Astrocyte (in vitro differentiated cells and primary cell): ENCODE measurements around the gene RDH5. TPM values are rescaled to one million over a fixed set of nuclear protein-coding genes. Genes with fewer than 3 reads are reported as not detected.
A peak's percentile ranks its signal among the peaks of the same experiment; 100 is the strongest.

ENCODE experiments used
- DNase-seq: peaks from one replicate; pipeline ENCODE4 v3.0.0-alpha.2; 2010; ENCODE audit warnings: low read depth
- FAIRE-seq: peaks from 2 replicates; lab custom pipeline; 2011; peaks lifted over from hg19 to GRCh38; lab: Jason Lieb, UNC
- H2AFZ ChIP-seq: 2 replicates; pipeline ENCODE4 v1.6.0; 2012; ENCODE audit warnings: low read depth, low read length, inconsistent platforms
- H3K27ac ChIP-seq: 2 replicates; pipeline ENCODE4 v1.5.1; 2011; ENCODE audit warnings: low read depth, low read length, inconsistent platforms
- H3K27me3 ChIP-seq: 2 replicates; pipeline ENCODE4 v1.6.0; 2011; ENCODE audit warnings: low read length, inconsistent platforms; ENCODE audit not compliant: insufficient read depth
- H3K36me3 ChIP-seq: 2 replicates; pipeline ENCODE4 v1.5.1; 2011; ENCODE audit warnings: low read length, inconsistent platforms; ENCODE audit not compliant: insufficient read depth
- H3K4me1 ChIP-seq: 2 replicates; pipeline ENCODE4 v1.5.1; 2011; ENCODE audit warnings: low read length, inconsistent platforms; ENCODE audit not compliant: insufficient read depth
- H3K4me2 ChIP-seq: 2 replicates; pipeline ENCODE4 v1.6.0; 2012; ENCODE audit warnings: low read length, inconsistent platforms
- H3K4me3 ChIP-seq: 2 replicates; pipeline ENCODE4 v1.5.1; 2011; ENCODE audit warnings: low read depth, mild to moderate bottlenecking, low read length, inconsistent platforms; ENCODE audit not compliant: insufficient read depth
- H3K79me2 ChIP-seq: 2 replicates; pipeline ENCODE4 v1.6.0; 2012; ENCODE audit warnings: mild to moderate bottlenecking, low read length, inconsistent platforms; ENCODE audit not compliant: insufficient read depth
- H3K9ac ChIP-seq: 2 replicates; pipeline ENCODE4 v1.6.0; 2012; ENCODE audit warnings: mild to moderate bottlenecking, low read length, inconsistent platforms
- H3K9me3 ChIP-seq: 2 replicates; pipeline ENCODE4 v1.5.1; 2012; ENCODE audit warnings: low read depth, mild to moderate bottlenecking, low read length, inconsistent platforms; ENCODE audit not compliant: insufficient read depth
- H4K20me1 ChIP-seq: 2 replicates; pipeline ENCODE4 v1.6.0; 2012; ENCODE audit warnings: low read length, inconsistent platforms; ENCODE audit not compliant: insufficient read depth
- H3K27ac Mint-ChIP-seq: one replicate; pipeline ENCODE4 v1.8.0; 2021; ENCODE audit warnings: mild to moderate bottlenecking, mixed read lengths; ENCODE audit not compliant: unreplicated experiment
- H3K27me3 Mint-ChIP-seq: one replicate; pipeline ENCODE4 v1.8.0; 2021; ENCODE audit warnings: low read depth, mixed read lengths; ENCODE audit not compliant: unreplicated experiment
- H3K36me3 Mint-ChIP-seq: one replicate; pipeline ENCODE4 v1.8.0; 2021; ENCODE audit warnings: low read depth, mixed read lengths; ENCODE audit not compliant: unreplicated experiment
- H3K4me1 Mint-ChIP-seq: one replicate; pipeline ENCODE4 v1.8.0; 2021; ENCODE audit warnings: low read depth, mixed read lengths; ENCODE audit not compliant: unreplicated experiment
- H3K4me3 Mint-ChIP-seq: one replicate; pipeline ENCODE4 v1.8.0; 2021; ENCODE audit warnings: mild to moderate bottlenecking, moderate library complexity, mixed read lengths; ENCODE audit not compliant: unreplicated experiment
- H3K9me3 Mint-ChIP-seq: one replicate; pipeline ENCODE4 v1.8.0; 2021; ENCODE audit warnings: mild to moderate bottlenecking, mixed read lengths; ENCODE audit not compliant: unreplicated experiment
- EZH2 ChIP-seq: IDR thresholded peaks from 2 replicates; pipeline ENCODE4 v1.6.1; 2012; ENCODE audit warnings: mild to moderate bottlenecking, low read length, inconsistent platforms; ENCODE audit not compliant: insufficient read depth
- total RNA-seq: library from RNA; stranded (reverse); gene quantifications from 2 replicates; pipeline ENCODE4 v1.2.1, GENCODE V29; 2021
- TF ChIP-seq, protein P1 (sequence below): IDR thresholded peaks from 2 replicates; pipeline ENCODE4 v1.5.1; 2011; ENCODE audit warnings: low read depth, mild to moderate bottlenecking, inconsistent platforms, low read length, moderate library complexity; ENCODE audit not compliant: insufficient read depth

Gene RDH5
- total RNA-seq, 1 donor from 2014 or later: 2.1 TPM

DNA sequence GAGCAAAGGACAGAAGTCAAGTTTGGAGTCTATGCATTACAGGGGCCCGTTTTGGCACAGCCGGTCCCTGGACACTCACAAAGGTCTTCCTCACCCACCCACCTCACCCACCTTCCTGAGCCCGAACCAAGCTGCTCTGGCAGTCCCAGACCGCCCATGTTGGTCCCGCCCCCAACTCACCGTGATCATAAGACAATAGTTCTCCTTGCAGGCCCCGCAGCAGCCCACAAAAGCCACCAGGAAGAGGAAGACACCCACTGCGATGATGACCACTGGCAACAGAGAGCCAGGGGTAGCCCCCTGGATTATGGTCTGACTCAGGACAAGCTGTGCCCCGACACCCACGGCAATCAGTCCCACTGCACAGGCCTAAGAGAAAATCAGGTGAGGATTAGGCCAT is 6.8 kb downstream of the RDH5 start:
- Mint-ChIP-seq H3K4me1 (peaks cover 32% of the 10 kb centered on the region), H3K4me3 (peak overlapping the region; percentile 93), H3K27me3 (no peaks in the 10 kb centered on the region), H3K27ac (peak overlapping the region; percentile 96), H3K9me3 (no peaks in the 10 kb centered on the region), H3K36me3 (peaks cover 21% of the 10 kb centered on the region)
- no peak for FAIRE-seq
- Histone ChIP-seq H3K36me3 (peaks cover 29% of the 10 kb centered on the region), H3K9me3 (no peaks in the 10 kb centered on the region), H3K27me3 (no peaks in the 10 kb centered on the region), H3K79me2 (peaks cover 57% of the 10 kb centered on the region), H3K9ac (peak overlapping the region; percentile 94), H4K20me1 (peaks cover 55% of the 10 kb centered on the region), H3K4me2 (peak overlapping the region; percentile 99), H3K4me3 (peak overlapping the region; percentile 98), H3K27ac (peak overlapping the region; percentile 99), H3K4me1 (peaks cover 36% of the 10 kb centered on the region), H2AFZ (no peak overlapping the region)
- DNase-seq: no peak
- TF ChIP-seq, protein P1, sequence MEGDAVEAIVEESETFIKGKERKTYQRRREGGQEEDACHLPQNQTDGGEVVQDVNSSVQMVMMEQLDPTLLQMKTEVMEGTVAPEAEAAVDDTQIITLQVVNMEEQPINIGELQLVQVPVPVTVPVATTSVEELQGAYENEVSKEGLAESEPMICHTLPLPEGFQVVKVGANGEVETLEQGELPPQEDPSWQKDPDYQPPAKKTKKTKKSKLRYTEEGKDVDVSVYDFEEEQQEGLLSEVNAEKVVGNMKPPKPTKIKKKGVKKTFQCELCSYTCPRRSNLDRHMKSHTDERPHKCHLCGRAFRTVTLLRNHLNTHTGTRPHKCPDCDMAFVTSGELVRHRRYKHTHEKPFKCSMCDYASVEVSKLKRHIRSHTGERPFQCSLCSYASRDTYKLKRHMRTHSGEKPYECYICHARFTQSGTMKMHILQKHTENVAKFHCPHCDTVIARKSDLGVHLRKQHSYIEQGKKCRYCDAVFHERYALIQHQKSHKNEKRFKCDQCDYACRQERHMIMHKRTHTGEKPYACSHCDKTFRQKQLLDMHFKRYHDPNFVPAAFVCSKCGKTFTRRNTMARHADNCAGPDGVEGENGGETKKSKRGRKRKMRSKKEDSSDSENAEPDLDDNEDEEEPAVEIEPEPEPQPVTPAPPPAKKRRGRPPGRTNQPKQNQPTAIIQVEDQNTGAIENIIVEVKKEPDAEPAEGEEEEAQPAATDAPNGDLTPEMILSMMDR: no peak
- TF ChIP-seq EZH2: no peak

DNA sequence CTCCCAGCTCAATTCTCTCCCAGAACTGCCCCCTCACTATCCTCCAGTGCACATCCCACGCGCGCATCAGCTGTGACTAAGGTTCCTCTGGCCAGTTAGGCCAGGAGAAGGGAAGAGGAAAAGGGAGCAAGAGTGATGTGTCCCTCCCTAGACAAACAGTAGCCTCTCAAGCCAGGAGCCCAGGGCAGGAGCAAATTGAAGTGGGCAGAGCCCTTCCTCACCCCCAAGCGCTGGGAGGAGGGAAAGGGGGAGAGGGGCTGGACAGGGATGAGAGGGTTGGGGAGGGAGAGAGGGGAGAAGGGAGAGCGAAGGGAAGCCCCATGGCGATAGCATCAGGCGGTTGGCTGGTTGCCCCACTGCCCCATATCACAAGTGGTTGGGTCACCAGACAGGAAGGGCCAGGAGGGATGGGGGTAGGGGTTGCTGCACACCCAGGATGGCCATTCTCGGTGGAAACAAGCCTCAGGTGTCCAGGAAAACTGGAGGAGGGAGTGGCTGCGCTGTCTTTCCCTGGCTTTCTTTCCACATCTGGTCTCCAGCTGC is 7.5 kb downstream of the RDH5 start:
- DNase-seq (no peak), FAIRE-seq (no peak)
- Histone ChIP-seq H3K4me3 (peak overlapping the region; percentile 98), H3K79me2 (peaks cover 61% of the 10 kb centered on the region), H3K27ac (peak overlapping the region; percentile 99), H4K20me1 (peaks cover 61% of the 10 kb centered on the region), H3K27me3 (no peaks in the 10 kb centered on the region), H3K9me3 (no peaks in the 10 kb centered on the region), H3K9ac (peak overlapping the region; percentile 94), H2AFZ (no peak overlapping the region), H3K36me3 (peaks cover 29% of the 10 kb centered on the region), H3K4me1 (peaks cover 35% of the 10 kb centered on the region), H3K4me2 (peak overlapping the region; percentile 99)
- H3K27ac Mint-ChIP-seq: peak overlapping the region; percentile 96
- peak overlapping the region; percentile 93 for H3K4me3 Mint-ChIP-seq
- no peaks in the 10 kb centered on the region for H3K27me3 Mint-ChIP-seq
- H3K4me1 Mint-ChIP-seq: peaks cover 32% of the 10 kb centered on the region
- no peaks in the 10 kb centered on the region for H3K9me3 Mint-ChIP-seq
- TF ChIP-seq EZH2: no peak
- TF ChIP-seq, protein P1: no peak
- H3K36me3 Mint-ChIP-seq: peaks cover 21% of the 10 kb centered on the region
